Measurements from ENCODE around the gene SHC4. TPM values are rescaled to one million over a fixed set of nuclear protein-coding genes. Genes with fewer than 3 reads are reported as not detected.

SHC4 gene
- total and polyA plus RNA-seq, 2 of the 8 experiments (the other 6 are each of a cell fraction or from before 2014, with no cell fraction given) = 0.15 to 0.30 TPM

DNA sequence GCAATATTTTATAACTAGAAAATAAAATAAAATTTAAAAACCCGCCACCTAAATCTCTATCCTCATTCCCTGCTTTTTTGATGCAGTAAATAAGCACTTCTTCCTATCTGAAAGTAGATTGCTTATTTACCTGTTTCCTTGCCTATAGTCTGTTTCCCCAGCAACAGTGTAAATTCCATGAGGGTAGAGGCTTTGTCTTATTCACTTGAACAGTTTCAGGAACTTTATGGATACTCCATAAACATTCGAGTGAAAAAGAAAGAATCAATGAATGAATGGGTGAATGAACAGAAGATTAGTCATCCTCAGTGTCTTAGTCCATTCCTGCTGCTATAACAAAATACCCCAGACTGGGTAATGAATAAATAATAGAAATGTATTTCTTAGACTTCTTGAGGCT is 41.7 kb downstream of the SHC4 start:
- Histone ChIP-seq H4K5ac (ENCODE audit: insufficient read length, low read depth, low read length) (no peak overlapping the region), H3K23me2 (ENCODE audit: low read depth, low read length) (no peaks in the 10 kb centered on the region), H2BK15ac (ENCODE audit: low read length) (no peak overlapping the region), H4K91ac (replicated peaks; ENCODE audit: insufficient read length, low read length) (no peak overlapping the region), H2BK12ac (ENCODE audit: low read depth, low read length) (no peak overlapping the region), H2BK120ac (replicated peaks; ENCODE audit: low read depth, low read length) (no peak overlapping the region), H2AK5ac (ENCODE audit: low read depth, low read length) (no peak overlapping the region), H3K4me1 (replicated peaks in 1 of 4; ENCODE audit: control insufficient read depth in 3 of 4, insufficient read depth in 4 of 4, low read length in 3 of 4) (no peaks in the 10 kb centered on the region), H3K36me3 (ENCODE audit: control insufficient read depth in 2 of 4, insufficient read depth in 4 of 4, low read length in 3 of 4) (no peaks in the 10 kb centered on the region), H3K79me1 (ENCODE audit: low read depth, low read length) (no peaks in the 10 kb centered on the region), H3K4me2 (ENCODE audit: insufficient read depth in 1 of 2, low read depth in 2 of 2, low read length in 2 of 2) (no peak overlapping the region), H3K4me3 (ENCODE audit: extremely low read depth in 1 of 4, insufficient read depth in 2 of 4, low read depth in 3 of 4, low read length in 4 of 4) (no peak overlapping the region), H3K23ac (ENCODE audit: insufficient read length) (no peak overlapping the region), H3K56ac (replicated peaks; ENCODE audit: insufficient read length, low read depth, low read length) (no peak overlapping the region), H2BK20ac (ENCODE audit: low read length) (no peak overlapping the region), H3K27ac (ENCODE audit: low read depth, low read length) (no peak overlapping the region), H2BK5ac (ENCODE audit: low read depth, low read length) (no peak overlapping the region), H4K8ac (ENCODE audit: extremely low read depth, insufficient read depth, low read length) (no peak overlapping the region), H3K9ac (replicated peaks in 1 of 4; ENCODE audit: extremely low read depth in 1 of 4, low read depth in 3 of 4, low read length in 3 of 4) (no peak overlapping the region), H3K18ac (ENCODE audit: extremely low read depth, low read length) (no peak overlapping the region), H3K9me3 (ENCODE audit: insufficient read depth in 2 of 2, low read depth in 1 of 2, low read length in 1 of 2) (no peaks in the 10 kb centered on the region), H3K4ac (replicated peaks; ENCODE audit: insufficient read length, low read depth, low read length) (no peak overlapping the region), H3K14ac (ENCODE audit: insufficient read length) (no peak overlapping the region), H3K27me3 (replicated peaks in 1 of 4; ENCODE audit: control insufficient read depth in 3 of 4, extremely low read depth in 1 of 4, insufficient read depth in 3 of 4, low read length in 3 of 4) (no peaks in the 10 kb centered on the region), H3K79me2 (ENCODE audit: control insufficient read depth in 1 of 2, insufficient read depth in 2 of 2, low read length in 2 of 2) (no peaks in the 10 kb centered on the region), H4K20me1 (replicated peaks in 1 of 2; ENCODE audit: control insufficient read depth in 1 of 2, insufficient read depth in 2 of 2, low read length in 2 of 2) (no peaks in the 10 kb centered on the region), H2AFZ (ENCODE audit: low read length) (no peak overlapping the region)
- CTCF ChIA-PET (ENCODE audit: partially characterized antibody) = no interaction called here
- DNase-seq (ENCODE audit: low read depth in 1 of 2, low spot score in 2 of 2) (no peak), FAIRE-seq (no peak)
- POLR2A ChIA-PET (ENCODE audit: partially characterized antibody) = no interaction called here
- WGBS, 2 experiments (ENCODE audit: extremely low coverage in 1 of 2, insufficient coverage in 1 of 2, insufficient read length in 1 of 2, insufficient replicate concordance in 2 of 2, low coverage in 1 of 2, low lambda C conversion rate in 2 of 2, missing lambda C conversion rate in 1 of 2) = 96% methylated on average over 2 of the region's 2 CpGs; no CpG with 5 or more reads in 1 of the 2 experiments
- TF ChIP-seq SIRT6 (IDR thresholded peaks at IDR 0.05; ENCODE audit: low read length) (no peak), CEBPB (IDR thresholded peaks at IDR 0.05; ENCODE audit: low read depth, low read length) (no peak), CREB1 (IDR thresholded peaks at IDR 0.05) (no peak), SP4 (IDR thresholded peaks at IDR 0.05; ENCODE audit: low read length) (no peak), RBBP5 (IDR thresholded peaks at IDR 0.05; ENCODE audit: borderline replicate concordance, low read depth, low read length) (no peak), FOSL1 (IDR thresholded peaks at IDR 0.05; ENCODE audit: insufficient read depth, low read depth, low read length) (no peak), SUZ12 (IDR thresholded peaks at IDR 0.05; ENCODE audit: low read length) (no peak), SIX5 (IDR thresholded peaks at IDR 0.05; ENCODE audit: low read depth, low read length) (no peak), SRF (IDR thresholded peaks at IDR 0.05; ENCODE audit: low read depth, low read length) (no peak)
